ENCODE data around the gene NFE2L1. TPM values are rescaled to one million over a fixed set of nuclear protein-coding genes. Genes with fewer than 3 reads are reported as not detected.
"Not testable (repeated sequence)": the region's sequence is repeated elsewhere in the genome, so short reads cannot be mapped to it uniquely, and the experiment has no call there.

The NFE2L1 gene
- polyA plus RNA-seq, 1 experiment: 251 TPM

DNA sequence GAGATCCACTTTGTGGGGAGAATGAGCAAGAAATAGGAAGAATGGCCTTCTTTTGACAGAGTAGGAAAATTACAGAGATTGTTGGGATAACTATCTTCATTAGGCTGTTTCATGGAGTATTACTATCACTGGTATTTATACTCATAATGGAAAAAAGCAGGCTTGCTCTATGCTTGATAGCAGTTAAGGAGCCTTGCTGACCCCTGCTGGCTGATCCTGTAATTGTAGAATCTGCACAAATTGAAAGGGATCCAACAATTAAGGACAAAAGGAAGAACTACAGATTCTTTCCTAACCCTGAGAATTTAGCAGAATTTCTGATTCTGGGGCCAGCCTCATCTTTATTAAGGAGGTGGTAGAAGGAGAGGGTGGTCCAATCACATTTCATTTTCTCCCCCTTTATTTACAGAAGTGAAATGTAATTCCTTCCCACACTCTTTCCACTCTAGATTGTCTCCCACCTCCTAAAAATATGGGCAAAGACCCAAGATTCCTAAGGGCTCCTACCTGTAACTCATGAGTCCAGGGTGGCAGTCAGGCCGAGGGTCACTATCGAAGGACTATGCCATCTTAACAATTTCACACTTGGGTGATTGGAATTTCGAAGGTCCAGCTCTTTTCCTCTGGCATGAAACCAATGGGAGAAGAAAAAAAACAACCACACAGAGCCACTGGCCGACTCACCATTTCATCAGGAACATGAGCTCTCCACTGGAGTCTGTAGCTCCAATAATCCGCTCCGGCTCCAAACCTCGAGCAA, 26.3 kb downstream of the NFE2L1 start:
- TF ChIP-seq, protein P1, sequence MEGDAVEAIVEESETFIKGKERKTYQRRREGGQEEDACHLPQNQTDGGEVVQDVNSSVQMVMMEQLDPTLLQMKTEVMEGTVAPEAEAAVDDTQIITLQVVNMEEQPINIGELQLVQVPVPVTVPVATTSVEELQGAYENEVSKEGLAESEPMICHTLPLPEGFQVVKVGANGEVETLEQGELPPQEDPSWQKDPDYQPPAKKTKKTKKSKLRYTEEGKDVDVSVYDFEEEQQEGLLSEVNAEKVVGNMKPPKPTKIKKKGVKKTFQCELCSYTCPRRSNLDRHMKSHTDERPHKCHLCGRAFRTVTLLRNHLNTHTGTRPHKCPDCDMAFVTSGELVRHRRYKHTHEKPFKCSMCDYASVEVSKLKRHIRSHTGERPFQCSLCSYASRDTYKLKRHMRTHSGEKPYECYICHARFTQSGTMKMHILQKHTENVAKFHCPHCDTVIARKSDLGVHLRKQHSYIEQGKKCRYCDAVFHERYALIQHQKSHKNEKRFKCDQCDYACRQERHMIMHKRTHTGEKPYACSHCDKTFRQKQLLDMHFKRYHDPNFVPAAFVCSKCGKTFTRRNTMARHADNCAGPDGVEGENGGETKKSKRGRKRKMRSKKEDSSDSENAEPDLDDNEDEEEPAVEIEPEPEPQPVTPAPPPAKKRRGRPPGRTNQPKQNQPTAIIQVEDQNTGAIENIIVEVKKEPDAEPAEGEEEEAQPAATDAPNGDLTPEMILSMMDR (IDR thresholded peaks at IDR 0.05; ENCODE audit: low read depth, low read length): peak; percentile 85
- H3K27ac ChIP-seq (ENCODE audit: low read depth, low read length): no peak overlapping the region
- no peaks in the 10 kb centered on the region for H3K27me3 ChIP-seq (ENCODE audit: control insufficient read depth, insufficient read depth, low read length)
- no peak for DNase-seq (ENCODE audit: low read depth, low spot score)
- ChIA-PET POLR2A (interaction anchor here (0.8 to 2.4 kb wide), 2 partner anchors 26 to 44 kb away, joined by 3 to 14 read pairs; partner anchors contain the start of gene NFE2L1), CTCF (interaction anchor here (0.7 to 5.7 kb wide), 18 partner anchors 9 to 717 kb away, joined by 3 to 82 read pairs (median 4); no protein-coding TSS in a partner anchor)
- H3K9me3 ChIP-seq (ENCODE audit: control insufficient read depth, insufficient read depth, low read length): no peaks in the 10 kb centered on the region
- H3K4me3 ChIP-seq (ENCODE audit: low read depth, low read length): no peak overlapping the region

DNA sequence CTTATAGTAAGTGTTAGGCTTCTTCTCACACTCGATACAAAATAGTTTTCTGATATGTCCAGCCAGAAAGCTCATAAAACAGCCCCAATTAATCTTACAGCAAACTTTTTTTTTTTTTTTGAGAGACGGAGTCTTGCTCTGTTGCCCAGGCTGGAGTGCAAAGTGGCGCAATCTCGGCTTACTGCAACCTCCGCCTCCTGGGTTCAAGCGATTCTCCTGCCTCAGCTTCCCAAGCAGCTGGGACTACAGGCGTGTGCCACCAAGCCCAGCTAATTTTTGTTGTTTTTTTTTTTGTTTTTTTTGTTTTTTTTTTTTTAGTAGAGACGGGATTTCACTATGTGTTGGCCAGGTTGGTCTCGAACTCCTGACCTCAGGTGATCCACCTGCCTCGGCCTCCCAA, 29.0 kb downstream of the NFE2L1 start:
- not testable (repeated sequence) for H3K9me3 ChIP-seq (ENCODE audit: control insufficient read depth, insufficient read depth, low read length); H3K4me3 ChIP-seq (ENCODE audit: low read depth, low read length); H3K27me3 ChIP-seq (ENCODE audit: control insufficient read depth, insufficient read depth, low read length); H3K27ac ChIP-seq (ENCODE audit: low read depth, low read length); DNase-seq (ENCODE audit: low read depth, low spot score)
- POLR2A ChIA-PET: interaction anchor here (0.6 to 0.7 kb wide), 2 partner anchors 11 to 28 kb away, joined by 3 to 7 read pairs; no protein-coding TSS in a partner anchor
- CTCF ChIA-PET: interaction anchor here (0.7 to 5.7 kb wide), 4 partner anchors 9 to 52 kb away, joined by 3 to 82 read pairs (median 6); no protein-coding TSS in a partner anchor

DNA sequence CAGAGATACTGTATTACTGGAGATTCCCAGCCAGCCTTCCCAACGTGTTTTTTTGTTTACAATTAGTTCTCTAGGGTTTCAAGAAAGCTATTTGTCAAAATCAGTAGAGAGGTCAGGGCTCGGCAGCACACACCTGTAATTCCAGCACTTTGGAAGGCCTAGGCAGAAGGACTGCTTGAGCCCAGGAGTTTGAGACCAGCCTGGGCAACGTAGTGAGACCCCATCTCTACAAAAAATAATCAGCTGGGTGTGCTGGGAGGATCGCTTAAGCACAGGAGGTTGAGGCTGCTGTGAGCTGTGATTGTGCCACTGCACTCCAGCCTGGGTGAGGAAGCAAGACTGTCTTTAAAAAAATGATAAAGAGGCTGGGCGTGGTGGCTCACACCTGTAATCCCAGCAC, 33.7 kb downstream of the NFE2L1 start:
- H3K27me3 ChIP-seq (ENCODE audit: control insufficient read depth, insufficient read depth, low read length): no peaks in the 10 kb centered on the region
- H3K4me3 ChIP-seq (ENCODE audit: low read depth, low read length): no peak overlapping the region
- DNase-seq (ENCODE audit: low read depth, low spot score): no peak
- H3K9me3 ChIP-seq (ENCODE audit: control insufficient read depth, insufficient read depth, low read length): no peaks in the 10 kb centered on the region
- POLR2A ChIA-PET: interaction anchor here (0.6 to 1.3 kb wide), 2 partner anchors 19 to 34 kb away, joined by 3 read pairs; partner anchors contain the start of gene NFE2L1
- no peak overlapping the region for H3K27ac ChIP-seq (ENCODE audit: low read depth, low read length)
- CTCF ChIA-PET: interaction anchor here (0.7 to 3.6 kb wide), 6 partner anchors 8 to 57 kb away, joined by 3 to 24 read pairs (median 6); no protein-coding TSS in a partner anchor
- TF ChIP-seq, protein P1 (IDR thresholded peaks at IDR 0.05; ENCODE audit: low read depth, low read length): no peak

DNA sequence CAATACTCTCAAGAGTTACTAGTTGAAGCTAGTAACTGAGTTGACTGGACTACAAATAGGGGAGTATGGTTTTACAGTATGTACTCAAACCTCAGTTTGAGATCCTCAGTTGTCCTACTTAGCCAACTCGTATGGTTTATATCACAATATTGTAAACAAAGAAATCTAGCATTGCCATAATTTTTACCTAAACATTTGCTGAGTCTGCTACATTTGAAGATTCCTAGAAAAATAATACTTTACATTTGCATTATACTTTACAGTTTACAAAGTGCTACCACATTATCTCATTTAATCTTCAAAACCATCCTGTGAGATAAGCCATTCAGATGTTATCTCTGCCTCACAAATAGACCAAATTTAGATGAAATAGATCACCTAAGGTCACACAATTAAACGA, 36.8 kb downstream of the NFE2L1 start:
- TF ChIP-seq, protein P1 (IDR thresholded peaks at IDR 0.05; ENCODE audit: low read depth, low read length): no peak
- no peak overlapping the region for H3K27ac ChIP-seq (ENCODE audit: low read depth, low read length)
- CTCF ChIA-PET: no interaction called here
- H3K9me3 ChIP-seq (ENCODE audit: control insufficient read depth, insufficient read depth, low read length): no peaks in the 10 kb centered on the region
- POLR2A ChIA-PET: interaction anchor here (1.1 kb wide), 1 partner anchor 16 kb away, joined by 5 read pairs; the partner anchor contains the start of gene CBX1
- no peaks in the 10 kb centered on the region for H3K27me3 ChIP-seq (ENCODE audit: control insufficient read depth, insufficient read depth, low read length)
- no peak overlapping the region for H3K4me3 ChIP-seq (ENCODE audit: low read depth, low read length)
- DNase-seq (ENCODE audit: low read depth, low spot score): no peak

DNA sequence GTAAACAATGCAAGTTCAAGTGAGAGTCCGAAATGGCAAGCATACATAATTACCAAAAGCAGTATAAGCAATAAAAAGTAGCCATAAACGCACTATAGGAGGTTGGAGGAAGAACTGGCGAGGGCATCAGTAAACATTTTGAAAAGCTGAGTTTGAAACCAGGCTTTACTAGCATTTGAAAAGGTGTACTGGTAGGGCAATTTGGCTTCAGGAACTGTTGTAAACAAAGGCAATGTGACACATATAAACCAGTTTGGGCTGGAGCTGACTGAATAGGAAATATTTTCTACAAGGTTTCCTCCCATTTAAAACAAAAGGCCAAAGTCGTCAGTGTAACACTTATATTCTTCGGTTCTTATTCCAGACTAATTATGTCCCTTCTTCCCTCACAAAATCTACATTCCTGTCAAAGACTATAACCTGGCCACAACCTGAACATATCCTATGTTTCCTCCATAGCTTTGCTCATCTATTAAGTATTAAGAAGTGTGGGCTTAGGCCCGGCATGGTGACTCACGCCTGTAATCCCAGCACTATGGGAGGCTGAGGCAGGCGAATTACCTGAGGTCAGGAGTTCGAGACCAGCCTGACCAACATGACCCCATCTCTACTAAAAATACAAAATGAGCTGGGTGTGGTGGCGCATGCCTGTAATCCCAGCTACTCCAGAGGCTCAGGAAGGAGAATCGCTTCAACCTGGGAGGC, 45.3 kb downstream of the NFE2L1 start:
- H3K4me3 ChIP-seq (ENCODE audit: low read depth, low read length): no peak overlapping the region
- TF ChIP-seq, protein P1 (IDR thresholded peaks at IDR 0.05; ENCODE audit: low read depth, low read length): no peak
- POLR2A ChIA-PET: no interaction called here
- H3K27ac ChIP-seq (ENCODE audit: low read depth, low read length): no peak overlapping the region
- no peak for DNase-seq (ENCODE audit: low read depth, low spot score)
- no peaks in the 10 kb centered on the region for H3K27me3 ChIP-seq (ENCODE audit: control insufficient read depth, insufficient read depth, low read length)
- CTCF ChIA-PET: no interaction called here
- H3K9me3 ChIP-seq (ENCODE audit: control insufficient read depth, insufficient read depth, low read length): no peaks in the 10 kb centered on the region

All from AG04450 (cell line).